Fibroblast of lung (primary cell): ENCODE measurements around the gene MCOLN2.

ENCODE experiments used
- EZH2 ChIP-seq: IDR thresholded peaks from 2 replicates; pipeline ENCODE4 v1.5.1; 2012; ENCODE audit warnings: low read length, control low read depth, mild to moderate bottlenecking; ENCODE audit errors: missing control alignments
- TF ChIP-seq, protein P1 (sequence below), 2 donors: IDR thresholded peaks in 1 of 2; conservative IDR thresholded peaks in 1 of 2; 1 replicate in 1 of 2; 2 replicates in 1 of 2; pipeline ENCODE4 v1.5.1; 2011 to 2012; ENCODE audit warnings: low read length in 2 of 2, control low read depth in 1 of 2, inconsistent platforms in 1 of 2, low read depth in 1 of 2, mild to moderate bottlenecking in 1 of 2

DNA sequence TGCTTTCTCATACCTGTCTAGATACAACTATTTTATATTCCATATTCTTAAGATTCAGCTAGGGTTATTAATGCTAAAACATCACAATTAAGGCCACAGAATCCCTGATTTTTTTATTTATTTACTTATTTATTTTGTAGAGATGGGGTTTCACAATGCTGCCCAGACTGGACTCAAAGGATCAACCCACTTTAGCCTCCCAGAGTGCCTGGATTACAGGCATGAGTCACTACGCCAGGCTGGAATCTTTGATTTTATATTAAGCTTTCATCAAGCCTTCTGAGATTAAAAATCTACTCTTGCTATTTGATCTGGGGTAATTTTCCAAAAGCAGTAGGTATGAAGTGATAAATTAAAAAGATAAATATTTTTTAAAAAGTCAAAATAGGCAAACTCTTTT is 38.9 kb downstream of the MCOLN2 start:
- TF ChIP-seq, protein P1, sequence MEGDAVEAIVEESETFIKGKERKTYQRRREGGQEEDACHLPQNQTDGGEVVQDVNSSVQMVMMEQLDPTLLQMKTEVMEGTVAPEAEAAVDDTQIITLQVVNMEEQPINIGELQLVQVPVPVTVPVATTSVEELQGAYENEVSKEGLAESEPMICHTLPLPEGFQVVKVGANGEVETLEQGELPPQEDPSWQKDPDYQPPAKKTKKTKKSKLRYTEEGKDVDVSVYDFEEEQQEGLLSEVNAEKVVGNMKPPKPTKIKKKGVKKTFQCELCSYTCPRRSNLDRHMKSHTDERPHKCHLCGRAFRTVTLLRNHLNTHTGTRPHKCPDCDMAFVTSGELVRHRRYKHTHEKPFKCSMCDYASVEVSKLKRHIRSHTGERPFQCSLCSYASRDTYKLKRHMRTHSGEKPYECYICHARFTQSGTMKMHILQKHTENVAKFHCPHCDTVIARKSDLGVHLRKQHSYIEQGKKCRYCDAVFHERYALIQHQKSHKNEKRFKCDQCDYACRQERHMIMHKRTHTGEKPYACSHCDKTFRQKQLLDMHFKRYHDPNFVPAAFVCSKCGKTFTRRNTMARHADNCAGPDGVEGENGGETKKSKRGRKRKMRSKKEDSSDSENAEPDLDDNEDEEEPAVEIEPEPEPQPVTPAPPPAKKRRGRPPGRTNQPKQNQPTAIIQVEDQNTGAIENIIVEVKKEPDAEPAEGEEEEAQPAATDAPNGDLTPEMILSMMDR (conservative IDR thresholded peaks at IDR 0.05 in 1 of 2, IDR thresholded peaks at IDR 0.05 in 1 of 2; ENCODE audit: low read depth in 1 of 2, low read length in 2 of 2) = no peak
- no peak for TF ChIP-seq EZH2
